ENCODE data around the gene TXN. TPM values are rescaled to one million over a fixed set of nuclear protein-coding genes. Genes with fewer than 3 reads are reported as not detected.

The TXN gene
- total RNA-seq, 1 donor from 2014 or later, result 178 TPM

GRCh38 chr9:110251212-110251611 is 5.1 kb downstream of the TXN start:
- peaks cover 43% of the 10 kb centered on the region for H3K36me3 ChIP-seq
- no peak for TF ChIP-seq CTCF (IDR thresholded peaks at IDR 0.05)
- ATAC-seq, result no peak

GRCh38 chr9:110249603-110250002 is 6.7 kb downstream of the TXN start:
- intact Hi-C loops (cut with DNase I), result no loop called here
- H3K4me3 ChIP-seq, result no peak overlapping the region
- peaks cover 8% of the 10 kb centered on the region for H3K4me1 ChIP-seq
- ATAC-seq (no peak), DNase-seq (no peak)
- peaks cover 51% of the 10 kb centered on the region for H3K36me3 ChIP-seq
- no peaks in the 10 kb centered on the region for H3K9me3 ChIP-seq
- no peak overlapping the region for H3K27ac ChIP-seq
- H3K27me3 ChIP-seq, result no peaks in the 10 kb centered on the region
- TF ChIP-seq CTCF (IDR thresholded peaks at IDR 0.05), result no peak

More at GRCh38 chr9:110251212-110251611, 5.1 kb downstream of the TXN start:
- H3K27ac ChIP-seq, result no peak overlapping the region
- no peak for DNase-seq
- H3K9me3 ChIP-seq, result no peaks in the 10 kb centered on the region
- H3K4me3 ChIP-seq, result no peak overlapping the region
- H3K4me1 ChIP-seq, result peaks cover 10% of the 10 kb centered on the region
- no peaks in the 10 kb centered on the region for H3K27me3 ChIP-seq
- intact Hi-C loops (cut with DNase I), result no loop called here

GRCh38 chr9:110248361-110248760 is 7.9 kb downstream of the TXN start:
- Histone ChIP-seq H3K36me3 (peaks cover 64% of the 10 kb centered on the region), H3K27me3 (no peaks in the 10 kb centered on the region), H3K27ac (no peak overlapping the region), H3K4me3 (no peak overlapping the region), H3K4me1 (peaks cover 2% of the 10 kb centered on the region), H3K9me3 (no peaks in the 10 kb centered on the region)
- ATAC-seq (peak; percentile 49), DNase-seq (no peak)
- intact Hi-C loops (cut with DNase I), result no loop called here
- no peak for TF ChIP-seq CTCF (IDR thresholded peaks at IDR 0.05)

- intact Hi-C loops (cut with DNase I), result no loop called here
- H3K4me1 ChIP-seq, result no peaks in the 10 kb centered on the region
- peaks cover 72% of the 10 kb centered on the region for H3K36me3 ChIP-seq
- H3K27ac ChIP-seq, result no peak overlapping the region
- DNase-seq (no peak), ATAC-seq (peak; percentile 40)
- no peaks in the 10 kb centered on the region for H3K27me3 ChIP-seq
- TF ChIP-seq CTCF (IDR thresholded peaks at IDR 0.05), result no peak
- H3K4me3 ChIP-seq, result no peak overlapping the region
- H3K9me3 ChIP-seq, result no peaks in the 10 kb centered on the region
These were observed 10.1 kb downstream of the TXN start for GRCh38 chr9:110246214-110246613.

- Histone ChIP-seq H3K9me3 (no peaks in the 10 kb centered on the region), H3K36me3 (peaks cover 57% of the 10 kb centered on the region), H3K27me3 (no peaks in the 10 kb centered on the region), H3K4me1 (no peaks in the 10 kb centered on the region), H3K4me3 (no peak overlapping the region), H3K27ac (no peak overlapping the region)
- TF ChIP-seq CTCF (IDR thresholded peaks at IDR 0.05), result no peak
- DNase-seq, result no peak
- ATAC-seq, result no peak
- intact Hi-C loops (cut with DNase I), result no loop called here
These were observed 11.7 kb downstream of the TXN start for GRCh38 chr9:110244616-110245015.

GRCh38 chr9:110241858-110242321 is 14.4 kb downstream of the TXN start:
- no peaks in the 10 kb centered on the region for H3K27me3 ChIP-seq
- intact Hi-C loops (cut with DNase I), result no loop called here
- no peak overlapping the region for H3K27ac ChIP-seq
- DNase-seq (no peak), ATAC-seq (peak; percentile 24)
- H3K4me3 ChIP-seq, result no peak overlapping the region
- no peaks in the 10 kb centered on the region for H3K4me1 ChIP-seq
- H3K36me3 ChIP-seq, result peaks cover 35% of the 10 kb centered on the region
- TF ChIP-seq CTCF (IDR thresholded peaks at IDR 0.05), result no peak
- H3K9me3 ChIP-seq, result no peaks in the 10 kb centered on the region
